Naive B cell (primary cell): ENCODE measurements around the gene CELF4. TPM values are rescaled to one million over a fixed set of nuclear protein-coding genes. Genes with fewer than 3 reads are reported as not detected.
A peak's percentile ranks its signal among the peaks of the same experiment; 100 is the strongest.

Source experiments
- ATAC-seq, 2 donors: fragments of 150-1000 bp; cut with Tn5 transposase; 2 replicates each; pipeline ENCODE4 v1.10.0; 2021; ENCODE audit warnings: low read depth in 2 of 2, mild to moderate bottlenecking in 2 of 2, moderate library complexity in 2 of 2
- DNase-seq: peaks from one replicate; pipeline ENCODE4 v3.0.0; 2022
- H3K27ac Mint-ChIP-seq, 6 donors: one replicate each; pipeline ENCODE4 v1.8.0; 2020 to 2022; ENCODE audit warnings: mild to moderate bottlenecking in 6 of 6, mixed read lengths in 6 of 6, moderate library complexity in 5 of 6, inconsistent platforms in 2 of 6
- H3K27me3 Mint-ChIP-seq, 3 donors: one replicate each; pipeline ENCODE4 v1.8.0; 2021 to 2022; ENCODE audit warnings: mixed read lengths in 3 of 3, mild to moderate bottlenecking in 1 of 3
- H3K36me3 Mint-ChIP-seq, 2 donors: one replicate each; pipeline ENCODE4 v1.8.0; 2020 to 2022; ENCODE audit warnings: mixed read lengths in 2 of 2, inconsistent platforms in 1 of 2, mild to moderate bottlenecking in 1 of 2
- H3K4me1 Mint-ChIP-seq, 3 donors: one replicate each; pipeline ENCODE4 v1.8.0; 2020 to 2022; ENCODE audit warnings: mixed read lengths in 3 of 3, inconsistent platforms in 1 of 3, mild to moderate bottlenecking in 1 of 3, moderate library complexity in 1 of 3
- H3K4me3 Mint-ChIP-seq, 8 donors: one replicate each; pipeline ENCODE4 v1.8.0; 2020 to 2022; ENCODE audit warnings: mild to moderate bottlenecking in 8 of 8, mixed read lengths in 8 of 8, moderate library complexity in 8 of 8, inconsistent platforms in 2 of 8
- H3K9me3 Mint-ChIP-seq, 7 donors: one replicate each; pipeline ENCODE4 v1.8.0; 2020 to 2022; ENCODE audit warnings: mixed read lengths in 7 of 7, mild to moderate bottlenecking in 5 of 7, inconsistent platforms in 2 of 7, moderate library complexity in 1 of 7
- polyA plus RNA-seq, 6 donors: library from polyadenylated mRNA; unstranded; fragments of 300-500 nt; fragmentation: Illumina TruSeq; gene quantifications; one replicate each; pipeline ENCODE4 v1.2.3, GENCODE V29; 2021; ENCODE audit warnings: low read depth in 6 of 6

CELF4 gene
- polyA plus RNA-seq, 6 donors from 2014 or later, result 0.21 to 0.34 (median 0.24) TPM; not detected in 1

DNA sequence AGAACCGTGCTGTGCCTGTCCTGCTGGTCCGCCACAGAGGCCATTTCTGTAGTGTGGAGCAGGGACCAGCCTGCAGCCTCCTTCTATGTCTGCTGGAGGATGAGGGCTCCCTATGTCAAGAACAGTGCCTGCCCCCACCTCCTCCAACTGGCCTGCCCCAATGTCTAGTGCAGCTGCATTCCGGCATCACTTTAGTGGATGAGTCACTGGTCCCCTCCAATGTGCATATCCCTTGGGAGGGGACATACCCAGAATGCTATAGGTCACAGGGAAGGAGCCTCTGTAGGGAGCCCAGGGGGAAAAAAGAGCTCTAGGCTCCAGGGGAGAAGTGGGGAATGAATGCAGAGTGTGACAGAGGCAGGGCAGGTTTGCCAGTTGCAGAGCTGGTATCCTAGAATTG lies 219.6 kb downstream of the CELF4 start:
- ATAC-seq, result no peak

DNA sequence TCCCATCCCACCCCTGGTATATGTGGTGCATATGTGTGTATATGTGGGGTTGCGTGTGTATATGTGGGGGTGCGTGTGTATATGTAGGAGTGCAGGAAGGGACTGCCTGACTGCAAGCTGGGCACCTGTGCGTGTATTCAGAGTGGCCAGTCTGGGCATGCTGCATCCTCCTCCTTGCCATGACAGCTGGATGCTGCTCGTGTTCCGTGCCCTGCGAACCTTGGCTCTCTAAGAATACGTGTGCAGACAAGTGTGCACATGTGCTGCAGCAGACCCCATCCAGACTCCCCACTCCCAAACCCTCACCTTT lies 222.1 kb downstream of the CELF4 start:
- ATAC-seq (no peak), DNase-seq (no peak)
- no peaks in the 10 kb centered on the region for H3K36me3 Mint-ChIP-seq
- peaks cover 0 to 10% (median 0%) of the 10 kb centered on the region in 3 donors for H3K4me1 Mint-ChIP-seq
- no peak overlapping the region for H3K27ac Mint-ChIP-seq
- peaks cover 0 to 1% (median 0%) of the 10 kb centered on the region in 7 donors for H3K9me3 Mint-ChIP-seq
- H3K4me3 Mint-ChIP-seq, result no peak overlapping the region
- peaks cover 16 to 45% (median 22%) of the 10 kb centered on the region in 3 donors for H3K27me3 Mint-ChIP-seq

More for the DNA sequence above, 219.6 kb downstream of the CELF4 start:
- DNase-seq, result no peak
- no peak overlapping the region for H3K27ac Mint-ChIP-seq
- H3K4me1 Mint-ChIP-seq, result peaks cover 0 to 10% (median 0%) of the 10 kb centered on the region in 3 donors
- peaks cover 16 to 39% (median 22%) of the 10 kb centered on the region in 3 donors for H3K27me3 Mint-ChIP-seq
- peaks cover 0 to 1% (median 0%) of the 10 kb centered on the region in 7 donors for H3K9me3 Mint-ChIP-seq
- H3K36me3 Mint-ChIP-seq, result no peaks in the 10 kb centered on the region
- no peak overlapping the region for H3K4me3 Mint-ChIP-seq

DNA sequence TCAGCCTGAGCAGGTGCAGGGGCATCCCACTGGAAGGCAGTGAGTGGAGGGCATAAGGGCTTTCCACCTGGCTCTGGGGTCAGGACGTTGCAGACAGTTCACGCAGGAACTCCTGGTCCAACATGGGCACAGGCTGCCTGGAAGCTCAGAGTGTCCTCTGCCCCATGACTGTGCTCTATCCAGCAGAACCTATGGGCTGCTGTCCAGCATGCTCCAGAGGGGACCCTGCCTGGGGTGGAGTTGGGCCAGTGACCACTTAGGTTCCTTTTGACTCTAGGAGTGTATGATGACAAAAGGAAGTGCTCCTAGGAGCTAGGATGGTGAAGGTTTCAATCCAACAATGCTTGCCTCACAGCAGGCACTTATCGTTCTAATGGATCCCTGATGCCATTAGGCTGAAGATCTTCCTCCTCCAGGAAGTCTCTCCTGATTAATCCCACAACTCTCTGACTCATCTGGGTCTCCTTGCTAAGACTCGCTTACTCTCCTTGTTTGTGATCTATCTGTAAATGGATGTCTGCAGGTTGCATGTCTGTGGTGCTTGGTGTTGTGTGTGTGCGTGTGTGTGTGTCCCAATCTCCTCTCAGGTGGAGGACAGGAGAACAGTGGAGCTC lies 224.0 kb downstream of the CELF4 start:
- H3K9me3 Mint-ChIP-seq, result peaks cover 0 to 1% (median 0%) of the 10 kb centered on the region in 7 donors
- no peak overlapping the region for H3K27ac Mint-ChIP-seq
- peaks cover 0 to 10% (median 0%) of the 10 kb centered on the region in 3 donors for H3K4me1 Mint-ChIP-seq
- H3K4me3 Mint-ChIP-seq, result no peak overlapping the region
- peaks cover 16 to 51% (median 22%) of the 10 kb centered on the region in 3 donors for H3K27me3 Mint-ChIP-seq
- H3K36me3 Mint-ChIP-seq, result no peaks in the 10 kb centered on the region
- no peak for DNase-seq
- no peak for ATAC-seq

DNA sequence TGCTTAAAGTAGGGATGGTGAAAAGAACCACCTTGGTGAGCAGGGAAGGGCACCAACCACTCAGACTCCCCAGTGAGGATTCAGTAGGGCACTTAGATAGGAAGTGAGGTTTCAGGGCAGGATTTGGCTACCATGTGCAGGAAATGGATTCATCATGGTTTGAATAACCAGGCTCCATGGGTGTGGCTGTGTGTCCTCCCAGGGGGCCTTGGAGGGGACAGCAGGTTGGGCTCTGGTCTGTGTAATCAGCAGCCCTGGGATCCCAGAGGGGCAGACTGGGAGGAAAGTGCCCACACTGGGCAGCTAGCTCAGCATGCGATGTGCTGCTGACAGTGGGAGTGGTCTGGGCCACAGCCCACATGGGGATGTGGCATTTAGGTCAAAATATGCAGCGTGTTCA lies 224.6 kb downstream of the CELF4 start:
- DNase-seq (no peak), ATAC-seq (no peak)
- no peaks in the 10 kb centered on the region for H3K36me3 Mint-ChIP-seq
- peaks cover 16 to 45% (median 16%) of the 10 kb centered on the region in 3 donors for H3K27me3 Mint-ChIP-seq
- H3K4me3 Mint-ChIP-seq, result no peak overlapping the region
- H3K9me3 Mint-ChIP-seq, result peaks cover 0 to 1% (median 0%) of the 10 kb centered on the region in 7 donors
- H3K27ac Mint-ChIP-seq, result no peak overlapping the region
- peaks cover 0 to 10% (median 0%) of the 10 kb centered on the region in 3 donors for H3K4me1 Mint-ChIP-seq

DNA sequence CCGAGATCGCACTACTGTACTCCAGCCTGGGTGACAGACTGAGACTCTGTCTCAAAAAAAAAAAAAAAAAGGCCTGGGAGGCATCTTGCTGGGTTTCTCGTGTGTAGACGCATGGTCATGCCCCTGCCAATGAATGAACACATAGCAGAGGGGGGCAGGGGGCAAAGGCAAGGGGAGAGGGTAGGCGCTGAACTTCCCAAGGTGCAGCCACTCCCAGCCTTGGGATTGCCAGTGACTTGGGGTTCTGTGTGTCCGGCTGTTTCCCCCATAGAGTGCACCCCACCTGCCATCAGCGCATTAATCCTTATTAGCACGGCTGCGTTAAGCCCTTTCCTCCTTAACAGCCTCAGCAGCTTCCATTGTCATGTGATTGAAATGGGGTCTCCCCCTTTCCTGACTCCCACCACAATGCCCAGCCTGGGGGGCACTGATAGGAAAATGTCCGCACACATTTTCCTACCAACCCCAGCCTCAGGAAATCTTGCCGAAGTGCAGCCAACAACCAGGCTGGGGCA lies 225.8 kb downstream of the CELF4 start:
- ATAC-seq, result no peak
- Mint-ChIP-seq H3K36me3 (no peaks in the 10 kb centered on the region), H3K27me3 (peaks cover 11 to 41% (median 14%) of the 10 kb centered on the region in 3 donors), H3K4me1 (peaks cover 0 to 10% (median 0%) of the 10 kb centered on the region in 3 donors), H3K4me3 (no peak overlapping the region), H3K27ac (no peak overlapping the region), H3K9me3 (peaks cover 0 to 1% (median 0%) of the 10 kb centered on the region in 7 donors)
- no peak for DNase-seq

DNA sequence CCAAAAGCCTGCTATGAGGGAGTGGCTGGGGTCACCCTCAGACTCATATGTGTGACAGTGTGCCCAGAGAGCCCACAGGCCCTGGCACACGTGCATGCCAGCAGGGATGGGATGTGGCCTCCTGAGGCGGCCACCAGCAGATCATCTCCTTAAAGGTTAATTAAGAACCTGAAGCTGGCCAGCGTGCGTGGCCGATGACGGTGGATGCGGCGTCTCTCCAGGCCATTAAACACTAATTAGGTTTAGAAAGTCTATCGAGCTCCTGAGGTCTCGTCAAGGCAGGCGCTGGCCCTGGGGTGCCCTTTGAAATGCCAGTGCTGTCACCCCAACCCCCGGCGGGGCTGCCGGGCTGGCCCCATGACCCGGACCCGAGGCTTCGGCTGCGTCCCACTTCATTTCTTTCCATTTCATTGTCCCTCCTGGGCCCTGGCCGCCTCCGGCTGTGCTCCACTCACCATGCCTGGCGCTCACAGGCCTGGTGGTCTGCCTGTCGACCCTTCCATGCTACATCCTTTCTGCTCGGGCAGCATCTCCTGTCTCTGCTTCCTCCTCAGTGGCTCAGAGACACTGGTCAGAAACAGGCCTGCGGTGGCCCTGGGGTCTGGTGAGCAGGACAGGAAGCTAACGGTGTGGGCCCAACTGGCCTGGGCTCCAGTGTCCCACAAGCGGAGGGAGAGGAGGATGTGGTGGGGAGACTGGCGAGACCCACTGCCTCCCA lies 228.9 kb downstream of the CELF4 start:
- DNase-seq (no peak), ATAC-seq (no peak)
- Mint-ChIP-seq H3K27me3 (peaks cover 0 to 27% (median 0%) of the 10 kb centered on the region in 3 donors), H3K27ac (no peak overlapping the region), H3K9me3 (peaks cover 0 to 5% (median 0%) of the 10 kb centered on the region in 7 donors), H3K36me3 (no peaks in the 10 kb centered on the region), H3K4me1 (no peaks in the 10 kb centered on the region), H3K4me3 (no peak overlapping the region)

DNA sequence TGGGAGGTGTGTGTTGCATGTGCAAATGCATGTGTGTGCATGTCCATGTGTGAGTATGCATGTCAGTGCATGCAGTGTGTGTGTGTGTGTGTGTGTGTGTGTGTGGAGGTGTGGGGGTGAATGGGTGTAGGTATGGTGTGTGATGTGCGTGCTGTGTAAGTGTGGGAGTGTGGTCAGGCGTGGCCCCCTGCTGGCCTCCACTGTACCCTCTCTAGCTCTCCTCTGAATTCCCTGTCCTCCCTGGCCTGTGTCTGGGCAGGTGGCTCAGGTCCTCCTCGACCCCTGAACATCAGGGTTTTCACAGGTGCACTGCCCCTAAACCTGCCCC lies 230.2 kb downstream of the CELF4 start:
- DNase-seq (no peak), ATAC-seq (no peak)
- Mint-ChIP-seq H3K9me3 (peaks cover 0 to 5% (median 0%) of the 10 kb centered on the region in 7 donors), H3K4me1 (no peaks in the 10 kb centered on the region), H3K27me3 (peaks cover 0 to 18% (median 0%) of the 10 kb centered on the region in 3 donors), H3K4me3 (no peak overlapping the region), H3K36me3 (no peaks in the 10 kb centered on the region), H3K27ac (no peak overlapping the region)

DNA sequence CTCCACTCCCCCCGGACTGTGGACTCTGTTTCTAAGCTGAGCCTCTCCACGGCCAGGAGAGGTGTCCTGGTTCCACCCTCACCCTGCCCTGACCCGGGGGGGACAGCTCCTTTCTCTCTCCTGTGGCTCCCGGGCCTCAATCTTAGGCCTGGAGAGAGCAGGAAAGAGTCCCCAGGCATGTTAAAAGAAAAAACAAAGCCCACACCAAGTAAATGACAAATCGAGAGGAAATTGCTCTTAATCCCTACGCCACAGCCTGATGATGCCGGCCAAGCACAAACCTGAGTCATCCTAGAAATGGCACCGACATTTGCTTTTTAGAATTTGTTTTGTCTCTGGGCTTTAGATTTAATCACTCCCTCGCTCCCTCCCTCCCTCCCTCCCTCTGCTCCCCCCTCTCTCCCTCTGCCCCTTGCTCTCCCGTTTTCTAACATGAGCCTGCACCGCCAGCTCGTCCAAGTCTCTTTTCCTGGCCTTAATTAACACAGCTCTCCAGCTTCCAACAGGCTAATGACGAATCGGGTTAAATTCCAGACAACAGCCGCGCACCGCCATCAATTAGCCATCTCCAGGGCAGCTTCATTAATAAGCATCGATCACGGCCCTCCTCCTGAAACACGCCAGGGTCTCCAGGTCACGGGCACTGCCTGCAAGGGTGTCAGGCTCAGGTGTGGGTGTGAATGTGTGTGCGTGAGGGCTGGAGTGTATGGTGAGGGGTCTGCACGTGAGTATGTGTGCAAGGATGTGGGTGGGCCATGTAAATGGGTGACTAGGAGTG lies 230.8 kb downstream of the CELF4 start:
- Mint-ChIP-seq H3K36me3 (no peaks in the 10 kb centered on the region), H3K4me3 (no peak overlapping the region), H3K27ac (no peak overlapping the region), H3K4me1 (no peaks in the 10 kb centered on the region), H3K27me3 (peaks cover 0 to 18% (median 0%) of the 10 kb centered on the region in 3 donors), H3K9me3 (peaks cover 0 to 5% (median 0%) of the 10 kb centered on the region in 7 donors)
- DNase-seq (no peak), ATAC-seq (no peak)

DNA sequence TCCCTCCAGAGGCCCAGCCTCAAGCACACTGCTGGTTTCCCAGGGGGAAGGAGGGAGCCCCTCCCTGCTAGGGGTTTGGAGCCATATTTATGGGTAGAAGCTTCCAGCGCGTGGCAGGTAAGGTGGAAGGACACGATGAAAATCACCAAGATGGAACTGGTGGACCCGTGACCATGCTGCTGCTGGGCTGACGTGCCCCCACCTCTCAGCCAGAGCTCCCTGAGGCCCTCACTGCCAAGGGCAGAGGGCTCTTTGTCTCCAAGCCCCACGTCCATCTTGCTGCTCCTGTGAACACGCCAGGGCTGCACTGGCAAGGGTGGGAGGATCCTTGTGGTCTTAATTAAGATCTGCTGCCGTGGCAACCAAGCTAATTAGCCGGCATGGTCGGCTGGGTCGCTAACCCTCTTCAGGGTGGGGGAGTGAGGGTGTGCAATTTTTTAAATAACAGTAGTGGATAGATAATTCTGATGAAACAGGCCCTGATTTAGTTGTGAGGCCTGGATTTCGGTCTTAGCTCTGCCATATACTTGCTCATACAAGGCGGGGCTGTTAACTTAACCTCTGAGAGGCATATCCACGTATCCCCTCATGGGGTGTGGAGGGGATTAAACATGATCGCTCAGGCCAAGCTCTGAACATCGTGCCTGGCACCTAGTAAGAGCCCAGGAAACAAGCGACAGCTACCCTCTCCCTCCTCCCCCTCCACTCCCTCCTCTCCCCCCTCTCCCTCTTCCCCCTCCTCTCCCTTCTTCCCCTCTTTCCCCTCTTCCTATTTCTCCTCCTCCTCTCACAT lies 232.8 kb downstream of the CELF4 start:
- no peaks in the 10 kb centered on the region for H3K4me1 Mint-ChIP-seq
- ATAC-seq, result no peak

DNA sequence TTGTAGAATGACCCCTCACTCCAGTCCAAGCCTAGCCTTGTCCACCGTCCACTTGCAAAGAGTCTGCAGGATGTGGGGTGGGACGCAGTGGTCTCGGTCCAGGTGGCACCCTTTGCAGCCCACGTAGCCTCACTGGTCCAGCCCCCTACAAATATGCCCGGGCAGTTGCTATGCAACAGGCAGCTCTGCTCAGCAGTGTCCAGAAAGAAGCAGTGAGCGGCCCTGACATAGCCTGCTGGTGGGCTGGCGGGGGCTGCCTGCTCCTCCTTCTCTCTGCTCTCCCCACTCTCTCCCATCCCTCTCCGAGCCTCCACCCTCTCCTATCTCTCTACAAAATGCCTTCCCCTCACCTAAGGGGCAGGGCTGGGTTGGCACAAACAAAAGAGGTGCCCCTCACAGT lies 233.4 kb downstream of the CELF4 start:
- H3K27me3 Mint-ChIP-seq, result peaks cover 0 to 14% (median 0%) of the 10 kb centered on the region in 3 donors
- peaks cover 0 to 5% (median 0%) of the 10 kb centered on the region in 7 donors for H3K9me3 Mint-ChIP-seq
- ATAC-seq (no peak), DNase-seq (no peak)
- H3K36me3 Mint-ChIP-seq, result no peaks in the 10 kb centered on the region
- peak overlapping the region in 1 of 6 donors; percentile 73 for H3K27ac Mint-ChIP-seq
- no peak overlapping the region for H3K4me3 Mint-ChIP-seq
- H3K4me1 Mint-ChIP-seq, result no peaks in the 10 kb centered on the region

More for the DNA sequence above, 232.8 kb downstream of the CELF4 start:
- peaks cover 0 to 5% (median 0%) of the 10 kb centered on the region in 7 donors for H3K9me3 Mint-ChIP-seq
- H3K4me3 Mint-ChIP-seq, result no peak overlapping the region
- no peak for DNase-seq
- no peaks in the 10 kb centered on the region for H3K36me3 Mint-ChIP-seq
- peaks cover 0 to 13% (median 0%) of the 10 kb centered on the region in 3 donors for H3K27me3 Mint-ChIP-seq
- H3K27ac Mint-ChIP-seq, result peak overlapping the region in 1 of 6 donors; percentile 73

DNA sequence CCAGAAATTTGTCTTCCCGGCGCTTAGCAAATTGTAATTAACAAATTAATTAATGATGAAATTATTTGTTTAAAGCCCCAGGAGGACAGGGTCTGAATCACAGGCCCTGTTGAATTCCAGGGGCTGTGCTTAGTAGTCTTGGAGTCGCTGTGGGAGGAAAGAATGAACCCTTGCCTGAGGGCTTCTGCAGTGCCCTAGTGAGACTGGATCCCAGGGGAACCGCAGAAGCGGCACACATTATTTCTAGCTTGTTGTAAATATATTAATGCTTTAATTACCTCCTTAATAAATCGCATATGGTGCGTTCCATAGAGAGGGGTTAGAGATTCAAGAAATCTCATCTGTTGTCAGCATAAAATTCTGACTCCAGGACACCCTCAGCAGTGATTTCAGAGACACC lies 235.4 kb downstream of the CELF4 start:
- H3K27ac Mint-ChIP-seq, result no peak overlapping the region
- H3K4me1 Mint-ChIP-seq, result no peaks in the 10 kb centered on the region

DNA sequence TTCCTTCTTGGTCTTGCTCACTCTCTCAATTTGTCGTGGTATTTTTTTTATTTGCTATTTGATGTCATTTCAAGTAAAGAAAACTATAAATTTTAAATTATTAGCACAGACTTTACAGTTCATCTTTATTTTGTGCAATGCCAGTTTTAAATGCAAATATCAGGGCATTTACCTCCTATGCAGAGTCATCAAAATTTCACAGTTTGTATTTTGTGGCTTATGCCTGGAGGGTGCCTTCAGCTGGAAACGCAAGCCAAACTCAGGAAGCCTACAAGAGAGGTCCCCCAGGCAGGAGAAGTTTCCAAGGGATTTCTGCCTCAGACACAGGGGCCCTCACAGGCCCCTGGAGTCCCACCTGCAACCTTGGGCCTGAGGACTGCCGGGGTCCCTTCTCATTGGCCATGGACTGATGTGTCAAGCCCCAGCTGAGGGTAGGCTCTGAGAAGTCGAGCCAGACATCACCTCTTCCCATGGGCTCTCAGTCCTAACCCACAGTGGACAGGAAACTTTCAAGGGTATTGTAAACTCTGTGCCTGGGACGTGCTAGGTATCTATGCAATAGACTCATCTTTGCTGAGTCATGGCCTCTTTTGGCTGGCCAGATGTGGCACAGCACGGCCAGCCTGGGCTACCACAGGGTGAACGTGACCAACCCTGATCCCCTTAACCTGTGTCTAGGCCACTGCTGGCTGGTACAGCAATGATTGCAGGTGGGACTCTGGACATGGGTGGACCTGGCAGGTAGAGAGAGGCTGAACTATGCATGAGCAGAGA lies 236.5 kb downstream of the CELF4 start:
- Mint-ChIP-seq H3K36me3 (no peaks in the 10 kb centered on the region), H3K4me3 (no peak overlapping the region), H3K27ac (no peak overlapping the region), H3K27me3 (peaks cover 0 to 20% (median 4%) of the 10 kb centered on the region in 3 donors), H3K9me3 (peaks cover 0 to 5% (median 0%) of the 10 kb centered on the region in 7 donors), H3K4me1 (no peaks in the 10 kb centered on the region)
- DNase-seq, result no peak
- ATAC-seq, result no peak

More for the DNA sequence above, 235.4 kb downstream of the CELF4 start:
- ATAC-seq (no peak), DNase-seq (no peak)
- H3K27me3 Mint-ChIP-seq, result peaks cover 0 to 20% (median 0%) of the 10 kb centered on the region in 3 donors
- no peaks in the 10 kb centered on the region for H3K36me3 Mint-ChIP-seq
- peaks cover 0 to 5% (median 0%) of the 10 kb centered on the region in 7 donors for H3K9me3 Mint-ChIP-seq
- no peak overlapping the region for H3K4me3 Mint-ChIP-seq
